Stimulated activated CD8-positive, alpha-beta memory T cell treated with anti-CD3 and anti-CD28 coated beads, Interleukin-4, amount 100 ng/mL, for 4 hours (primary cell): ENCODE data around the gene WFS1.

Experiments used
- DNase-seq, 2 donors: peaks; one replicate each; pipeline ENCODE4 v3.0.0-alpha.2; 2020; ENCODE audit warnings: low read depth in 2 of 2, low spot score in 1 of 2

Gene WFS1

GRCh38 chr4:6338175-6338950 is 68.7 kb downstream of the WFS1 start:
- DNase-seq, result no peak

GRCh38 chr4:6338951-6339817 is 69.5 kb downstream of the WFS1 start:
- DNase-seq, result no peak

GRCh38 chr4:6339818-6340445 is 70.3 kb downstream of the WFS1 start:
- DNase-seq, result no peak

- DNase-seq, result no peak
These were observed 70.9 kb downstream of the WFS1 start for GRCh38 chr4:6340446-6341015.

GRCh38 chr4:6341696-6342095 is 72.0 kb downstream of the WFS1 start:
- DNase-seq, result no peak

GRCh38 chr4:6342530-6343293 is 73.1 kb downstream of the WFS1 start:
- no peak for DNase-seq

- no peak for DNase-seq
These were observed 74.3 kb downstream of the WFS1 start for GRCh38 chr4:6343939-6344408.

GRCh38 chr4:6345096-6345830 is 75.6 kb downstream of the WFS1 start:
- DNase-seq, result no peak

- DNase-seq, result no peak
These were observed 76.2 kb downstream of the WFS1 start for GRCh38 chr4:6345866-6346265.

GRCh38 chr4:6346373-6347110 is 76.9 kb downstream of the WFS1 start:
- no peak for DNase-seq

- no peak for DNase-seq
These were observed 77.9 kb downstream of the WFS1 start for GRCh38 chr4:6347511-6348045.

- no peak for DNase-seq
These were observed 78.8 kb downstream of the WFS1 start for GRCh38 chr4:6348408-6348807.

GRCh38 chr4:6349896-6350603 is 80.4 kb downstream of the WFS1 start:
- DNase-seq, result no peak

- no peak for DNase-seq
These were observed 81.0 kb downstream of the WFS1 start for GRCh38 chr4:6350646-6351045.

GRCh38 chr4:6351246-6352000 is 81.8 kb downstream of the WFS1 start:
- DNase-seq, result no peak

GRCh38 chr4:6352031-6352692 is 82.5 kb downstream of the WFS1 start:
- DNase-seq, result no peak
